T-cell (primary cell): ENCODE results near the gene PLA2R1. TPM values are rescaled to one million over a fixed set of nuclear protein-coding genes. Genes with fewer than 3 reads are reported as not detected.

Source experiments
- ATAC-seq, 4 experiments: fragments of 200-7000 bp in 3 of 4; fragments of 150-1000 bp in 1 of 4; cut with Tn5 transposase; replicated peaks in 1 of 4; 1 replicate in 3 of 4; 2 replicates in 1 of 4; pipeline ENCODE4 v1.10.0; 2021; ENCODE audit warnings: moderate library complexity in 3 of 4, mild to moderate bottlenecking in 2 of 4, moderate number of reproducible peaks in 1 of 4
- CTCF ChIA-PET, 2 donors: fragments of 300-600 bp; sonication (Branson Sonifier 250); formaldehyde crosslinking; loops; one replicate each; lab custom pipeline; 2022; ENCODE audit warnings: antibody characterized with exemption in 2 of 2; lab: Charles Lee
- POLR2A ChIA-PET, 2 donors: fragments of 300-600 bp; sonication (Branson Sonifier 250); formaldehyde crosslinking; loops; one replicate each; lab custom pipeline; 2022; ENCODE audit warnings: antibody characterized with exemption in 2 of 2; lab: Charles Lee
- DNase-seq, 35 experiments: peaks; one replicate each; pipeline versions ENCODE4 v3.0.0 to v3.0.0-alpha.2; 2013 to 2023
- H3K27ac ChIP-seq: one replicate; pipeline ENCODE4 v1.5.1; 2013; ENCODE audit warnings: low read length
- H3K27me3 ChIP-seq, 2 experiments: replicated peaks in 1 of 2; 1 replicate in 1 of 2; 2 replicates in 1 of 2; pipeline versions ENCODE4 v1.6.1 to v1.7.0; 2013; ENCODE audit warnings: low read length in 1 of 2, mixed read lengths in 1 of 2; ENCODE audit not compliant: control insufficient read depth in 2 of 2, insufficient read depth in 2 of 2; ENCODE audit errors: extremely low read depth in 1 of 2
- H3K36me3 ChIP-seq, 2 donors: 1 replicate in 1 of 2; 2 replicates in 1 of 2; pipeline versions ENCODE4 v1.6.1 to v1.7.0; 2013; ENCODE audit warnings: low read length in 1 of 2; ENCODE audit not compliant: control insufficient read depth in 2 of 2, insufficient read depth in 1 of 2; ENCODE audit errors: extremely low read depth in 1 of 2
- H3K4me1 ChIP-seq, 2 experiments: 1 replicate in 1 of 2; 2 replicates in 1 of 2; pipeline versions ENCODE4 v1.6.1 to v1.7.0; 2013; ENCODE audit warnings: low read length in 2 of 2, mixed read lengths in 1 of 2; ENCODE audit not compliant: insufficient read depth in 2 of 2, control insufficient read depth in 1 of 2; ENCODE audit errors: extremely low read depth in 1 of 2
- H3K4me3 ChIP-seq, 2 donors: 1 replicate in 1 of 2; 2 replicates in 1 of 2; pipeline versions ENCODE4 v1.5.1 to v1.7.0; 2013; ENCODE audit warnings: mild to moderate bottlenecking in 2 of 2, low read length in 1 of 2, moderate library complexity in 1 of 2; ENCODE audit not compliant: control insufficient read depth in 1 of 2; ENCODE audit errors: extremely low read depth in 1 of 2
- H3K9me3 ChIP-seq: 2 replicates; pipeline ENCODE4 v1.7.0; 2013
- H3K27ac Mint-ChIP-seq, 2 donors: one replicate each; pipeline ENCODE4 v1.8.0; 2020 to 2021; ENCODE audit warnings: mild to moderate bottlenecking in 2 of 2, mixed read lengths in 2 of 2
- H3K27me3 Mint-ChIP-seq, 2 donors: one replicate each; pipeline ENCODE4 v1.8.0; 2021 to 2022; ENCODE audit warnings: mixed read lengths in 2 of 2
- H3K36me3 Mint-ChIP-seq: one replicate; pipeline ENCODE4 v1.8.0; 2021; ENCODE audit warnings: mixed read lengths
- H3K4me1 Mint-ChIP-seq, 3 donors: one replicate each; pipeline ENCODE4 v1.8.0; 2020 to 2022; ENCODE audit warnings: mixed read lengths in 3 of 3, mild to moderate bottlenecking in 1 of 3
- H3K4me3 Mint-ChIP-seq, 3 donors: one replicate each; pipeline ENCODE4 v1.8.0; 2020 to 2022; ENCODE audit warnings: mild to moderate bottlenecking in 3 of 3, mixed read lengths in 3 of 3, moderate library complexity in 3 of 3
- H3K9me3 Mint-ChIP-seq, 3 donors: one replicate each; pipeline ENCODE4 v1.8.0; 2020 to 2022; ENCODE audit warnings: mixed read lengths in 3 of 3
- whole genome bisulfite sequencing: methylation state at CpG from one replicate; pipeline ENCODE4 v1.1.5; 2013; ENCODE audit warnings: missing lambda C conversion rate; ENCODE audit not compliant: insufficient coverage; 5-methylcytosine and 5-hydroxymethylcytosine counted together
- total RNA-seq, 35 experiments: library from RNA in 6 of 35; stranded (reverse) in 6 of 35; fragments of 120-200 nt in 1 of 35; gene quantifications; one replicate each; pipeline versions ENCODE4 v1.2.1 to v1.2.4 and lab custom pipeline; 2013 to 2026

The PLA2R1 gene
- total RNA-seq, 5 donors from 2014 or later (not counting 1 experiment from before 2014, with no cell fraction given), result 0.20 TPM; not detected in 4

DNA sequence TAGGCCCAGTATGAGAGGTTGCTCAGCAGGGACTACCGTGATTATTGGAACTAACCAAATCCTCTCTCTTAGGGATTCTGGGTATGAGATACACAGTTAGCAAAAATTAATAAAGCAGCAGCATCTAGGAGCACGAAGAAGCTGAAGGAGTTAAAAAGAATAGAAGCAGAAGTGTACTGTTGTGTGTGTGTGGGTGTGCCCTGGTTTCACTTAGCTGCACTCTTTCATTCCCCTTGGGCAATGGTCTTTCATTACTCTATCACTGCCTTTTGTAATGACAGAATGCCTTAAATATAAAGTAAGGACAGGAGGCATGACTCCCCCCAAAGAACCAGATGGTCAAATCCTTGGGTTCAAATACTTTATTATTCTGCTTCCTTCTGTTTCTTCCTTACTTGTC lies 148.5 kb downstream of the PLA2R1 start:
- POLR2A ChIA-PET, result no interaction called here
- no peaks in the 10 kb centered on the region for H3K4me1 Mint-ChIP-seq

DNA sequence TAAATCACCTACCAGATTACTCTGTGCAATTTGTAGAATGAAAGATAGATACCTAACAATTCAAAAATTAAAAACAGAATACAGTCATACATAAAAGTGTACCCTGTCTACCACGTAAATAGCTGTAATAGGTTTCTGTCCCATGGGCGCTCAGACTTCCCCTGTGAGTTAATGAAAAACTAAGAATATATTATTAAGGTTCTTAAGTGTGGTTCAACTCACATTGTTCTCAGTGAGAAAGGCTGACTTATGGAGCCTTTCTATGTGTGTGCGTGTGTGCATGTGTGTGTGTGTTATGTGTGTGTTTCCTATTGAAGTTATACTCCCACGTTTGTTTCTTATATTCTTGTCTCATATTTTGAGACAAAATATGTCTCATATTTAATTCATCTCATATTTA lies 149.8 kb downstream of the PLA2R1 start:
- H3K9me3 ChIP-seq, result no peaks in the 10 kb centered on the region
- no peaks in the 10 kb centered on the region for H3K27me3 ChIP-seq
- ATAC-seq, result no peak
- H3K27ac Mint-ChIP-seq, result no peak overlapping the region
- no peak overlapping the region for H3K4me3 Mint-ChIP-seq
- H3K4me3 ChIP-seq, result no peak overlapping the region
- H3K36me3 ChIP-seq, result no peaks in the 10 kb centered on the region
- DNase-seq, result no peak
- H3K4me1 ChIP-seq, result no peaks in the 10 kb centered on the region
- no peak overlapping the region for H3K27ac ChIP-seq
- no peaks in the 10 kb centered on the region for H3K36me3 Mint-ChIP-seq
- H3K4me1 Mint-ChIP-seq, result no peaks in the 10 kb centered on the region
- POLR2A ChIA-PET, result interaction anchor here in 1 of 2 donors (0.7 kb wide), 1 partner anchor 13 kb away, joined by 3 read pairs; no protein-coding TSS in a partner anchor
- CTCF ChIA-PET, result no interaction called here
- H3K27me3 Mint-ChIP-seq, result peaks cover 0 to 5% of the 10 kb centered on the region in 2 donors
- WGBS, result no CpG with 5 or more reads among the region's 4 CpGs
- H3K9me3 Mint-ChIP-seq, result no peaks in the 10 kb centered on the region

More for the DNA sequence above, 148.5 kb downstream of the PLA2R1 start:
- Mint-ChIP-seq H3K27me3 (peaks cover 0 to 10% of the 10 kb centered on the region in 2 donors), H3K36me3 (no peaks in the 10 kb centered on the region), H3K9me3 (no peaks in the 10 kb centered on the region), H3K4me3 (no peak overlapping the region), H3K27ac (no peak overlapping the region)
- CTCF ChIA-PET, result no interaction called here
- no peaks in the 10 kb centered on the region for H3K36me3 ChIP-seq
- no peaks in the 10 kb centered on the region for H3K4me1 ChIP-seq
- no peak overlapping the region for H3K27ac ChIP-seq
- no peak for DNase-seq
- no peaks in the 10 kb centered on the region for H3K9me3 ChIP-seq
- H3K4me3 ChIP-seq, result no peak overlapping the region
- no peak for ATAC-seq
- no CpG with 5 or more reads among the region's 2 CpGs for WGBS
- H3K27me3 ChIP-seq, result no peaks in the 10 kb centered on the region

- Mint-ChIP-seq H3K27me3 (peaks cover 0 to 5% of the 10 kb centered on the region in 2 donors), H3K27ac (no peak overlapping the region), H3K4me1 (no peaks in the 10 kb centered on the region), H3K36me3 (no peaks in the 10 kb centered on the region), H3K4me3 (no peak overlapping the region), H3K9me3 (no peaks in the 10 kb centered on the region)
- no peak for DNase-seq
- ChIA-PET POLR2A (no interaction called here), CTCF (no interaction called here)
- Histone ChIP-seq H3K4me1 (no peaks in the 10 kb centered on the region), H3K27ac (no peak overlapping the region), H3K27me3 (no peaks in the 10 kb centered on the region), H3K9me3 (no peaks in the 10 kb centered on the region), H3K4me3 (no peak overlapping the region), H3K36me3 (no peaks in the 10 kb centered on the region)
- WGBS, result 62% methylated on average over 2 of the region's 2 CpGs
- no peak for ATAC-seq
Measured at GRCh38 chr2:159910951-159911350, 151.5 kb downstream of the PLA2R1 start.

- H3K36me3 Mint-ChIP-seq, result no peaks in the 10 kb centered on the region
- WGBS, result no CpG with 5 or more reads among the region's 2 CpGs
- no peak for ATAC-seq
- no peak for DNase-seq
- H3K4me1 Mint-ChIP-seq, result peaks cover 8 to 17% (median 8%) of the 10 kb centered on the region in 3 donors
- Histone ChIP-seq H3K27ac (no peak overlapping the region), H3K36me3 (no peaks in the 10 kb centered on the region), H3K4me3 (no peak overlapping the region), H3K9me3 (no peaks in the 10 kb centered on the region), H3K4me1 (peaks cover 0 to 10% of the 10 kb centered on the region in 2 experiments), H3K27me3 (no peaks in the 10 kb centered on the region)
- POLR2A ChIA-PET, result interaction anchor here (0.6 kb wide), 2 partner anchors 161 to 813 kb away, joined by 3 to 8 read pairs; no protein-coding TSS in a partner anchor
- no peaks in the 10 kb centered on the region for H3K9me3 Mint-ChIP-seq
- no peak overlapping the region for H3K27ac Mint-ChIP-seq
- H3K27me3 Mint-ChIP-seq, result peaks cover 0 to 5% of the 10 kb centered on the region in 2 donors
- H3K4me3 Mint-ChIP-seq, result no peak overlapping the region
- CTCF ChIA-PET, result no interaction called here
Measured at GRCh38 chr2:159908623-159909022, 153.8 kb downstream of the PLA2R1 start.

- no peaks in the 10 kb centered on the region for H3K27me3 ChIP-seq
- H3K36me3 ChIP-seq, result no peaks in the 10 kb centered on the region
- Mint-ChIP-seq H3K27ac (no peak overlapping the region), H3K9me3 (no peaks in the 10 kb centered on the region), H3K4me1 (peaks cover 15 to 24% (median 15%) of the 10 kb centered on the region in 3 donors), H3K36me3 (no peaks in the 10 kb centered on the region), H3K4me3 (no peak overlapping the region), H3K27me3 (peaks cover 0 to 3% of the 10 kb centered on the region in 2 donors)
- CTCF ChIA-PET, result interaction anchor here (0.6 to 1.0 kb wide), 2 partner anchors 12 to 16 kb away, joined by 3 to 4 read pairs; no protein-coding TSS in a partner anchor
- no peaks in the 10 kb centered on the region for H3K9me3 ChIP-seq
- no CpG with 5 or more reads among the region's 1 CpG for WGBS
- no peak overlapping the region for H3K27ac ChIP-seq
- POLR2A ChIA-PET, result interaction anchor here in 1 of 2 donors (0.6 kb wide), 1 partner anchor 812 kb away, joined by 8 read pairs; no protein-coding TSS in a partner anchor
- no peak for DNase-seq
- peaks cover 2 to 17% of the 10 kb centered on the region in 2 experiments for H3K4me1 ChIP-seq
- ATAC-seq, result no peak
- no peak overlapping the region for H3K4me3 ChIP-seq
Measured at GRCh38 chr2:159907909-159908308, 154.5 kb downstream of the PLA2R1 start.

GRCh38 chr2:159905926-159906714 lies 156.3 kb downstream of the PLA2R1 start:
- Mint-ChIP-seq H3K4me1 (peaks cover 29 to 42% (median 30%) of the 10 kb centered on the region in 3 donors), H3K9me3 (no peaks in the 10 kb centered on the region), H3K27me3 (peaks cover 0 to 3% of the 10 kb centered on the region in 2 donors), H3K27ac (no peak overlapping the region), H3K36me3 (peaks cover 4% of the 10 kb centered on the region), H3K4me3 (peak overlapping the region; percentile 97 to 100 (median 99))
- Histone ChIP-seq H3K9me3 (no peaks in the 10 kb centered on the region), H3K4me1 (peaks cover 3 to 21% of the 10 kb centered on the region in 2 experiments), H3K27me3 (no peaks in the 10 kb centered on the region), H3K36me3 (peaks cover 0 to 7% of the 10 kb centered on the region in 2 donors), H3K27ac (no peak overlapping the region), H3K4me3 (no peak overlapping the region)
- ATAC-seq (no peak), DNase-seq (no peak)
- POLR2A ChIA-PET, result interaction anchor here in 1 of 2 donors (0.6 kb wide), 1 partner anchor 186 kb away, joined by 3 read pairs; no protein-coding TSS in a partner anchor
- CTCF ChIA-PET, result interaction anchor here in 1 of 2 donors (0.8 to 1.2 kb wide), 2 partner anchors 13 to 152 kb away, joined by 3 read pairs; no protein-coding TSS in a partner anchor
- 86% methylated on average over 4 of the region's 7 CpGs for WGBS
